NK-92 treated with Interleukin-12 subunit alpha and Interleukin-12 subunit beta, amount 100 ng/mL, for 24 hours (cell line): ENCODE results near the gene VAC14.
"Not testable (repeated sequence)": the region's sequence is repeated elsewhere in the genome, so short reads cannot be mapped to it uniquely, and the experiment has no call there.

Experiments
- DNase-seq: peaks from one replicate; lab custom pipeline; 2025; lab: John Stamatoyannopoulos, UW

VAC14 gene

DNA sequence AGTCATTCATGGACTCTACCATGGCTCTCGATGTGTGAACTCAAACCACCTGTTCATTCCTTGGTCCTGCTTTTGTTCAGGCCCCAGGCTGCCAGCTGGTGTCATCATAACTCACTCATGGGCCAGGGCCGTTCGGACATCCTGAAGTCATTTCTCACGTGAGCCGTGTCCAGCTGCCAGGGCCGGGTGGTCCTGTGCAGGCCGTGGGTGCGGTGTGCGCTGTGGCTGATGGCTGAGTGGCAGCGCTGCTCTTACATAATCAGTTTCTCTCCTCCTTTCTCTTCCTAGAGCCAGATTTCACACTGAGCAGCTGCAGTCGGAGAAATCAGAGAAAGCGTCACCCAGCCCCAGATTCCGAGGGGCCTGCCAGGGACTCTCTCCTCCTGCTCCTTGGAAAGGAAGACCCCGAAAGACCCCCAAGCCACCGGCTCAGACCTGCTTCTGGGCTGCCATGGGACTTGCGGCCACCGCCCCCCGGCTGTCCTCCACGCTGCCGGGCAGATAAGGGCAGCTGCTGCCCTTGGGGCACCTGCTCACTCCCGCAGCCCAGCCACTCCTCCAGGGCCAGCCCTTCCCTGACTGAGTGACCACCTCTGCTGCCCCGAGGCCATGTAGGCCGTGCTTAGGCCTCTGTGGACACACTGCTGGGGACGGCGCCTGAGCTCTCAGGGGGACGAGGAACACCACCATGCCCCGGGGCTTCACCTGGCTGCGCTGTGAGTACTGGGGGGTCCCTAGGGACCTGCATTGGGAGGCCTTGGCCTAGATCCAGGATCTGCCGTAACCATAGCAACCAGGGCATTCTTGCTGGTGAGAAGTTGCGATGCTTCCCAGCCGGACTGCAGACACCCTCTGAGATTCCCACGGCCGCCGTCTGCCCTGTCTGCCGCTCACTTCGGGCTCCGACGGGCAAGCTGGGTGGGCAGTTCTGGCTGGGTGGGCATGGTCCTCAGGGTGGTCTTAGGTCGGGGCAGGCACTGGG is 154.4 kb downstream of the VAC14 start, which contains the start of gene IL34:
Gene IL34 (plus strand): TSS at position 300 of the 982 bp plus-strand sequence. CDS start 389 bp downstream, at position 689.
- DNase-seq = no peak

DNA sequence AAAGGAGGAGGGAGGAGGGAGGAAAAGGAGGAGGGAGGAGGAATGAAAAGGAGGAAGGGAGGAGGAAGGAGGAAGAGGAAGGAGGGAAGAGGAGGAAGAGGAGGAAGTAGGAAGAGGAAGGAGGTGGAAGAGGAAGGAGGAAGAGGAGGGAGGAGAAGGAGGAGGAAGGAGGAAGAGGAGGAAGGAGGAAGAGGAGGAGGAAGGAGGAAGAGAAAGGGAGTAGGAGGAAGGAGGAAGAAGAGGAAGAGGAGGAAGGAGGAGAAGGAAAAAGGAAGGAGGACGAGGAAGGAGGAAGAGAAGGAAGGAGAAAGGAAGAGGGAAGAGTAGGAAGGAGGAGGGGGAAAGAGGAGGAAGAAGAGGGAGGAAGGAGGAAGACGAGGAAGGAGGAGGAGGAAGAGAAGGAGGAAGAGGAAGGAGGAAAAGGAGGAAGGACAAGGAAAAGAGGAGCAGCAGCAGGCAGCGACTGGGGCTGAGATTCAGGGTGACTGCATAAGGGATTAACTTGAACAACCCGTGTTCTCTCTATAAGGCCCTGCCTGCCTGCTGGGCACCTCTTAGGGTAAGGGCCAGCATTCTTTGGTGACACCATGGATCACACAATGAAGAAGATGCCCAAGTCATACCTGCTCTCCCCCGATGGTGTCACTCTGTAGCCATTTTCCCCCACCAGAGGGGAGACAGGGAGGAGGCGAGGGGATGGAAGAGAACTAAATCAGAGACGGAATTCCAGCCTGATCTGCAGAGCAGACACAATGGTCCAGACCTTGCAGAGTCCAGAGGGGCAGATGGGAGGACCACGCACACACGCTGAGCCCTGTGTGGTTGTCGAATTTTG is 156.0 kb downstream of the VAC14 start:
- no peak for DNase-seq

DNA sequence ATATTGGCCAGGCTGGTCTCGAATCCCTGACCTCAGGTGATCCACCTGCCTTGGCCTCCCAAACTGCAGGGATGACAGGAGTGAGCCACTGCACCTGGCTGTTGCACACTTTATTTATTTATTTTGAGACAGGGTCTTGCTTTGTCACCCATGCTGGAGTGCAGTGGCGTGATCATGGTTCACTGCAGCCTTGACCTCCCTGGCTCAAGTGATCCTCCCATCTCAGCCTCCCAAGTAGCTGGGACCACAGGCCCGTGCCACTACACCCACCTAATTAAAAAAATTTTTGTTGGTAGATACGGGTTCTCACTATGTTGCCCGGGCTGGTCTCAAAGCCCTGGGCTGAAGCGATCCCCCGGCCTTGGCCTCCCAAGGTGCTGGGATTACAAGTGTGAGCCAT is 157.7 kb downstream of the VAC14 start:
- DNase-seq = not testable (repeated sequence)

DNA sequence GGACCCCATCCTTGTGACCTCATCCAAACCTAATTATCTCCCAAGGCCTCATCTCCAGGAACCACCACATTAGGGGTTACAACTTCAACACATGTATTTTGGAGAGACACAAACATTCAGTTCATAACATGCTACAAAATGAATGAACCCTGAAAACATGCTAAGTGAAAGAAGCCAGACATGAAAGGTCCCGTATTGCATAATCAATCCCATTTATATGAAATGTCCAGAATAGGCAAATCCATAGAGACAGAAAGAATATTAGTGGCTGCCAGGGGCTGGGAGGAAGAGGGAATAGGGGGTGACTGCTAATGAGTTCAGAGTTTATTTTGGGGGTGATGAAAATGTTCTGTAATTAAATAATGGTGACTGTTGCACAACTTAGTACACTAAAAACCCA is 158.3 kb downstream of the VAC14 start:
- DNase-seq = no peak

DNA sequence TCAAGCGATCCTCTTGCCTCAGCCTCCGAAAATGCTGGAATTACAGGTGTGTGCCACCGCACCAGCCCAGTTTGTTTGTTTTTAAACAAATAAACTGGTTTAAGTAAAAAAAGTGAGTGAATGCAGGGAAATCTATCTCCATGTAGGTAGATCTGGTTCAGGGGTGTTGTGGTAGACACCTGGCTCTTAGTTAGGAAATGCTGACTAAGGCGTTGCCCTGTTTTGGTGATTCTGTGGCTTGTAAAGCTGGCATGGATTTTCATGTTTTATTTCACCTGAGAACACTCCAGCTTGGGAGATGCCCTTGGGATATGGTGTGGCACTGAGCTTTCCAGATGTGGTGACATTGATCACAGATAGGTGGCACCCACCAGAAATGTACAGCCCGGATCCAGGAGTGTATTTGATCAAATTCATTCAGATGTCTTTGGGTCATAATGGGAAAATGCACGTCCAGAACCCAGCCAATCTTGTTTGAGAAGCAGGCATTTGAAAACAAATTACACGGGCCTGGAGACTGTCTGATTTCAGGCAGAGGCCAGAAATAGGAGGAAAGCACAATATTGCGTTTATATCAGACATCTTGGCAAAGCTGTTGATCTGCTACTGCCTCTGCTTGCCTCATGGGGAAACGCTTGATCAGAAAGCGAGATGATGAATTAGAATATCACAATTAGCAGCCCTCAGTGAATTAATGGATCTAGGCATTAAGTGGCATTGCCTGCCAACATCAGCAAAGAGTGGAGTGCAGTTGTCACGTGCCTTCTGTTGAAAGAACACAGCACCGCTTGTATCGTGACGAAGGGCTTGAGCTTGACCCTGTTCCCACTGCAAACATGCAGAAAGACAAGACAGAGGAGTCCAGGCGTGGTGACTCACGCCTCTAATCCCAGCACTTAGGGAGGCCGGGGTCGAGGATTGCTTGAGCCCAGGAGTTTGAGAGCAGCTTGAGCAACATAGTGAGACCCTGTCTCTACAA is 161.9 kb downstream of the VAC14 start:
- DNase-seq = no peak
